Measurements from ENCODE around the gene CRADD.

Gene CRADD

DNA sequence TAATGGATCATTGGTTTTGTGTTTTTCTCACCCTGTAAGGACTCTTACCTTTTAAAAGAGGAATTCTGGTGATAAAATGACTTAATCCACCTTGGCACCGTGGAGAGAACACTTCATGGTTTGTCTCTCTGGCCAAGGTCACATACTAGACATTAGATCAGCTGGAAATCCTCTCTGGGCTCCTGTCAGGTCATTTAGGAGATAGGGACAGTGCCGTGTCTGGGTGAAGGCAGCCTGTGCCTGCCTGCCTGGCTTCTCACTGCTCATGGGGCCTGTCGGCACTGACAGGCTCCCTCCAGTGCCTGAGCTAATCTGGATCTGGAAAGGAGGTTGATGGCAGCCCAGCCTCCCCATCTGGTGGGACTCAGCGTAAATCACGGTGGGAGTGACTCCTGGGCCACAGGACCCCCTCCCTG is 5.7 kb downstream of the CRADD start:
- no peaks in the 10 kb centered on the region for H3K27me3 ChIP-seq (ENCODE audit: control insufficient read depth in 2 of 2, insufficient read depth in 2 of 2, low read length in 2 of 2)
- H3K4me1 ChIP-seq (ENCODE audit: control insufficient read depth in 2 of 2, insufficient read depth in 2 of 2, low read length in 2 of 2), result peaks cover 4 to 5% of the 10 kb centered on the region in 2 donors
- no peaks in the 10 kb centered on the region for H3K36me3 ChIP-seq (ENCODE audit: control insufficient read depth in 2 of 2, insufficient read depth in 2 of 2, low read length in 2 of 2)
- H3K27ac ChIP-seq (ENCODE audit: low read depth in 2 of 2, low read length in 2 of 2), result no peak overlapping the region
- H3K4me3 ChIP-seq (ENCODE audit: low read length in 2 of 2), result no peak overlapping the region
- H3K9me3 ChIP-seq (ENCODE audit: control insufficient read depth in 2 of 2, low read length in 2 of 2), result no peaks in the 10 kb centered on the region
- H3K9ac ChIP-seq (ENCODE audit: low read depth in 1 of 2, low read length in 2 of 2), result no peak overlapping the region

DNA sequence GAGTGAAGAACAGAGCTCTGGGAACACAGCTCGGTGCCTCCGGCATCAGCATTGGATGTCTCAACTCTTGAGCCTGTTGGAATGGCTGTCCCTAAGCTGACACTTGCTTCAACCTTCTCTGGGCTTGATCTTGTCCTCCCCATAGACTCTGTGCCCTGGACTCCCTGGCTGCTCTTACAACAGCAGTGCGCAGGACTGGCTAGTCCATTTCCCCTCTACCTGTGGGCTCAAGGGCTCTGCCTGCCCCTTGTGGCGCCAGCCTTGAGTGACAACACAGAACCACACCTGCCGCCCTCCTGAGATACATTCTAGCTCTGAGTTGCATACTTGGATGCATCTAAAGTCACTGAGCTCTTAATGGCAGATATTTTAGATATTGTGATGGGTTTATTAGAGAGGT is 6.2 kb downstream of the CRADD start:
- Histone ChIP-seq H3K4me3 (ENCODE audit: low read length in 2 of 2) (no peak overlapping the region), H3K36me3 (ENCODE audit: control insufficient read depth in 2 of 2, insufficient read depth in 2 of 2, low read length in 2 of 2) (no peaks in the 10 kb centered on the region), H3K4me1 (ENCODE audit: control insufficient read depth in 2 of 2, insufficient read depth in 2 of 2, low read length in 2 of 2) (peaks cover under 1 to 2% of the 10 kb centered on the region in 2 donors), H3K9ac (ENCODE audit: low read depth in 1 of 2, low read length in 2 of 2) (no peak overlapping the region), H3K27ac (ENCODE audit: low read depth in 2 of 2, low read length in 2 of 2) (no peak overlapping the region), H3K27me3 (ENCODE audit: control insufficient read depth in 2 of 2, insufficient read depth in 2 of 2, low read length in 2 of 2) (no peaks in the 10 kb centered on the region), H3K9me3 (ENCODE audit: control insufficient read depth in 2 of 2, low read length in 2 of 2) (no peaks in the 10 kb centered on the region)

DNA sequence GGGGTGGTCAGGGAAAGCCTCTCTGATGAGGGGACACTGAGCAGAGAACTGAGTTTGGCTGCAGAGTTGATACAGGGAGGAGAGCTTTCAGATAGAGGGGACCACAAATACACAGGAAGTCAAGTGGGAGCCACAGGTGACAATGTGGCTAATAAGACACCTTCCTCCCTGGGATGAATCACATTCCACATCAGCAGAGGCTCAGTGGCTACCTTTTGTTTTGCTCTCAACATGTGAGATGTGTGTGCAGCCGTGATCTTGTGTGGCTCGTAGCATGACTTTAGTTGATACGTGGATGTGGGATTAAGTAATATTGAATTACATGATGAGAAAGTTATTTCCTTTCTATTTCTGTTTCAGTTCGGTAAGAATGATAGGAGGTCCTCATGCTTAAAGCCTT is 7.5 kb downstream of the CRADD start:
- Histone ChIP-seq H3K4me1 (ENCODE audit: control insufficient read depth in 2 of 2, insufficient read depth in 2 of 2, low read length in 2 of 2) (peaks cover under 1 to 5% of the 10 kb centered on the region in 2 donors), H3K27ac (ENCODE audit: low read depth in 2 of 2, low read length in 2 of 2) (no peak overlapping the region), H3K27me3 (ENCODE audit: control insufficient read depth in 2 of 2, insufficient read depth in 2 of 2, low read length in 2 of 2) (no peaks in the 10 kb centered on the region), H3K9ac (ENCODE audit: low read depth in 1 of 2, low read length in 2 of 2) (no peak overlapping the region), H3K4me3 (ENCODE audit: low read length in 2 of 2) (no peak overlapping the region), H3K36me3 (ENCODE audit: control insufficient read depth in 2 of 2, insufficient read depth in 2 of 2, low read length in 2 of 2) (no peaks in the 10 kb centered on the region), H3K9me3 (ENCODE audit: control insufficient read depth in 2 of 2, low read length in 2 of 2) (no peaks in the 10 kb centered on the region)

DNA sequence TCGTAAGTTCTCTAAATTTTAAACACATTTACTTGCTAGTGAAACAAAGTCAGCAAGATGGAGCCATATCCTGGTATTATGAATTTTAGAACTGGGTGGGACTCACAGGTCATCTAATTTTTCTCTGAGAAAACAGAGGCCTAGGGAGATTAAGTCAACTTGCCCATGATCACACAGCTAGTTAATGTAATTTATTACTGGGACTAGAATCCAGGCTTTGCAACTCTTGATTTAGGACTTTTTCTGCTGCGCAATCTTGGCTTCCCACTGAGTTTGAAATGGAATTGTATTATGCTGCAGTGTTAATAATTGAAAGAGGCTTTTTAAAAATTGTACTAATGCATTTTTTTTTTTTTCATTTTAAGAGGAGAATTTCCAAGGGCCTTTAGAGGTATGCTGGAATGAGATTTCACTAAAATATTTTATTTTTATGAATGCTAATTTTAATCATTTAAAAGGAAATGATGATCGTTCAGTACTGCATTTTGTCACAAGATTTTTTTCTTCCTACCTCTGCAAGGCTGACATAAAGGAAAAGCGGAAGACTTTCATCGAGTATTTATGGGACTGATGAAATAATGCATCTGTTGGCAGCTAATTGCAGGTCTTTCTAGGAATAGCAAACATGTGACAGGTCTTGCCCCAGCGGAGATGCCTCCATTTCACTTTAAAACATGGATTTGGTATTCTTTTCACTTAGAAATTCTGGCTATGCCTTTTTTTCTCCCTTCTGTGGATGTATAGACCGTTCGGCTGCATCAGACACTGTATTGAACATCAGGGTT is 9.6 kb downstream of the CRADD start:
- Histone ChIP-seq H3K4me1 (ENCODE audit: control insufficient read depth in 2 of 2, insufficient read depth in 2 of 2, low read length in 2 of 2) (peaks cover 0 to 5% of the 10 kb centered on the region in 2 donors), H3K36me3 (ENCODE audit: control insufficient read depth in 2 of 2, insufficient read depth in 2 of 2, low read length in 2 of 2) (no peaks in the 10 kb centered on the region), H3K9ac (ENCODE audit: low read depth in 1 of 2, low read length in 2 of 2) (no peak overlapping the region), H3K27ac (ENCODE audit: low read depth in 2 of 2, low read length in 2 of 2) (no peak overlapping the region), H3K9me3 (ENCODE audit: control insufficient read depth in 2 of 2, low read length in 2 of 2) (no peaks in the 10 kb centered on the region), H3K27me3 (ENCODE audit: control insufficient read depth in 2 of 2, insufficient read depth in 2 of 2, low read length in 2 of 2) (no peaks in the 10 kb centered on the region), H3K4me3 (ENCODE audit: low read length in 2 of 2) (no peak overlapping the region)

DNA sequence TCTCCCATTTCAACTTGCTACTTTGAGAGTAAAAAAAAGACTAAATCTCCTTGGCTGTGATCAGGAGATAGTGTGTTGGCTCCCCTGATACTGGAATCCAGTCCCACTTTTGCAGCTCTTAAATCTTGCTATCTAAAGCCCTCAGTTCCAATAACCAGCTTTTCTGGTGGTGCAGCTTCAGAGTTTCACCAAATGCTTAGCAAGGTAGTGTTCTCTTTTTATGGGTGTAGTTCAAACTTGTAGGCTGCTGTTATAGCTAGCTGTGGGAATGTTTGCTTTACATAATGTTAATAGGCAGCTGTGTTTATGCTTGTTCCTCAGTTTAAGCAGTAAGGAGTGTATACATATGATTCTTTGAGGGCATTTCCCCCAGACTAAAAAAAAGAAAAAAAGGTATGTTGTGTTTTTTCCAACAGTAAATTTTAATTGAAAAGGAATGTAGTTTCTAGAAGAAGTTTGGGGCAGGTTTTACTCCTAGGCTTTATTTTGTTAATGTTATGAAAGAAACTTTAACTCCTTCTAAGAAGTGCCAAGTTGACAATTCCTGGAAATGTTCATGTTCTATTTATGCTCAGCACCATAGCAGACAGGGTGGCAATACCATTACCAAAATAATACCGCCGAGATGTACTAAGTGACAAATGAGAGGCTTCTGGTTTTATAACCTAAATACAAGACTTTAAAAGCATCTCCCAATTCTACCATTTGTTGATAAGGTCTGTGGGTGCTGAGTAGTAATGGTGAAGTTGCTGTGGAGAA is 12.1 kb downstream of the CRADD start:
- Histone ChIP-seq H3K9me3 (ENCODE audit: control insufficient read depth in 2 of 2, low read length in 2 of 2) (no peaks in the 10 kb centered on the region), H3K27me3 (ENCODE audit: control insufficient read depth in 2 of 2, insufficient read depth in 2 of 2, low read length in 2 of 2) (no peaks in the 10 kb centered on the region), H3K9ac (ENCODE audit: low read depth in 1 of 2, low read length in 2 of 2) (no peak overlapping the region), H3K4me3 (ENCODE audit: low read length in 2 of 2) (no peak overlapping the region), H3K27ac (ENCODE audit: low read depth in 2 of 2, low read length in 2 of 2) (no peak overlapping the region), H3K36me3 (ENCODE audit: control insufficient read depth in 2 of 2, insufficient read depth in 2 of 2, low read length in 2 of 2) (no peaks in the 10 kb centered on the region), H3K4me1 (ENCODE audit: control insufficient read depth in 2 of 2, insufficient read depth in 2 of 2, low read length in 2 of 2) (peaks cover 0 to 5% of the 10 kb centered on the region in 2 donors)

DNA sequence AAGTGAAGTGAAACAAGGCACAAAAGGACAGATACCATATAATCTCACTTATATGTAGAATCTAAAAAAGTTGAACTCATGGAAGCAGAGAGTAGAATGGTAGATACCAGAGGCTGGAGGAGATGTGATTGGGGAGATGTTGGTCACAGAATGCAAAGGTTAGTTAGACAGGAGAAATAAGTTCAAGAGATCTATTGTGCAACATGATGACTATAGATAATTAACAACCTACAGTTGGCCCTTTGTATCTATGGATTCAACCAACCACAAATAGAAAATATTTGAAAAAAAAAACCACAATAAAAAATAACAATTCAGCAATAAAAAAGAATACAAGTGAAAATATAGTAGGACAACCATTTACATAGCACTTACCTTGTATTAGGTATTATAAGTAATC is 19.3 kb downstream of the CRADD start:
- no peaks in the 10 kb centered on the region for H3K27me3 ChIP-seq (ENCODE audit: control insufficient read depth in 2 of 2, insufficient read depth in 2 of 2, low read length in 2 of 2)
- H3K4me1 ChIP-seq (ENCODE audit: control insufficient read depth in 2 of 2, insufficient read depth in 2 of 2, low read length in 2 of 2), result no peaks in the 10 kb centered on the region
- H3K9me3 ChIP-seq (ENCODE audit: control insufficient read depth in 2 of 2, low read length in 2 of 2), result no peaks in the 10 kb centered on the region
- H3K36me3 ChIP-seq (ENCODE audit: control insufficient read depth in 2 of 2, insufficient read depth in 2 of 2, low read length in 2 of 2), result no peaks in the 10 kb centered on the region
- no peak overlapping the region for H3K9ac ChIP-seq (ENCODE audit: low read depth in 1 of 2, low read length in 2 of 2)
- H3K27ac ChIP-seq (ENCODE audit: low read depth in 2 of 2, low read length in 2 of 2), result no peak overlapping the region
- H3K4me3 ChIP-seq (ENCODE audit: low read length in 2 of 2), result no peak overlapping the region

DNA sequence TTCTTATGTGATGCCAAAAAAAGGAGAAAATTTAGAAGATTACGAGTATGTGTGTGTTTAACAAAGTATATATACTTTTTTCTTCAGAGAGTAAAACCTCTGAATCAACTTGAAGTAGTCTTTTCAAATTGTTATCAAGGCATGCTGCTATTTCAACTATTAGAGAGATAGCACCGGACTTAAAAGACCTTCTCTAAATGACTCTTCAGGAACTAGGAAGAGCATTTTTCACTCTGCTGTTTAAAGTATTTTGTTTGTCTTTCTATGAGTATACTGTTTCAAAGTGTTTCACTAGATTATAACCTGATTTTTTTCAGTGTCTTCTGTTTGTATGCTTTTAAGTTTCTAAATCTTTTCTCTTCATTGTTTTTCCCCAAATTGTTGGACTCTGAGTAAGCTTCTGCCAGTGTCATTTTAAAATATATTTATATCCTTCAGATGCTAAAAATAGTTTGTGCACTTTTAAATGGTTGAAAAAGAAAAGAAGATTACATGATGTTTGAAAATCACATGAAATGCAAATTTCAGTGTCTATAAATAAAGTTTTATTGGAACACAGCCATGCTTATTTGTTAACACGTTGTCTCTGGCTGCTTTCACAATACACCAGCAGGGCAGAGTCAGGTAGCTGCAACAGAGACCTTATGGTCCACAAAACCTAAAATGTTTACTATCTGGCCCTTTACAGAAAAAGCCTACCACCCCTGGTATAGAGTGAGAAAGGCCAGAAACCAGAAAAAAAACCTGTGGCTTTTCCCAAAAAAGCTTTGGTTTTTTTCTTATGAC is 21.3 kb downstream of the CRADD start:
- Histone ChIP-seq H3K9me3 (ENCODE audit: control insufficient read depth in 2 of 2, low read length in 2 of 2) (no peaks in the 10 kb centered on the region), H3K27me3 (ENCODE audit: control insufficient read depth in 2 of 2, insufficient read depth in 2 of 2, low read length in 2 of 2) (no peaks in the 10 kb centered on the region), H3K36me3 (ENCODE audit: control insufficient read depth in 2 of 2, insufficient read depth in 2 of 2, low read length in 2 of 2) (no peaks in the 10 kb centered on the region), H3K9ac (ENCODE audit: low read depth in 1 of 2, low read length in 2 of 2) (no peak overlapping the region), H3K27ac (ENCODE audit: low read depth in 2 of 2, low read length in 2 of 2) (no peak overlapping the region), H3K4me3 (ENCODE audit: low read length in 2 of 2) (no peak overlapping the region), H3K4me1 (ENCODE audit: control insufficient read depth in 2 of 2, insufficient read depth in 2 of 2, low read length in 2 of 2) (no peaks in the 10 kb centered on the region)

DNA sequence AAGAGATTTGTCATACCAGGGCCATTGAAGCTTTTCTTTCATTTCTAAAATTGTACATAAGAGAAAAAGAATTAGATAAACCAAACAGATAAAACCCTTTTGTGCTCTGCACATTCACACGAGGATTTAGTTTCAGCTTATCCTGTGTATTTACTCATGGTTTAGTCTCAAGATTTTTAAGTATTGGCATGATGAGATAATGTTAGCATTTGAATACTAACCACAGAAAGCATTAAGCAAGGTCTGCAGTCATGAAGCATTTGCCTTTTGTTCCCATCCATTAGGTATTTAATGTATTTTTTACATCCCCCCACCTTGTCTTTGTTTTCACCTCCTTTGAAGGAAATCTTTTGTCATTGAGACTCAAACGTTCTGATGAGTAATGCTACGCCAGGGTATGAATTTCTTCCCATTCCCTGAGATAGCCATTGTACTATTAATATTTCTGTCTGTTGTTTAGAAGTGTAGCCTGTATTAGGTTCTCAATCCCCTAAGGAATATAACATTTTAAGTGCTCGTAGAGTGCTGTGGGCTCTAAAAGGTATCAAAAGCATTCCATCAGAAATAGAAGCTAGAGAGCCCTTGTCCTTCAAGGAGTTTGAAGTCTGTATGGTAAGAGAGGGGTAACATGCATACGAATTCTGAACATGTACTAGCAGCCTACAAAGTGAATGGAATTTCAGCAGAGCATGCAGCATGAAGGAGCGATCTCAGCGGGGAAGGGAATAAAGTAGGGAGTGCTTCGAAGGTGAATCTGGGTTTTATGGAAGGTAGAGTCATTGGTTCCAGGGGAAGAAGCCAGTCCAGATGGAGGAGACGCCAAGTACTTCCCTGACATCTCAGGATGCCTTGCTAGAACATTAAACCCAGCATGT is 22.3 kb downstream of the CRADD start:
- Histone ChIP-seq H3K9ac (ENCODE audit: low read depth in 1 of 2, low read length in 2 of 2) (no peak overlapping the region), H3K4me3 (ENCODE audit: low read length in 2 of 2) (no peak overlapping the region), H3K36me3 (ENCODE audit: control insufficient read depth in 2 of 2, insufficient read depth in 2 of 2, low read length in 2 of 2) (no peaks in the 10 kb centered on the region), H3K27ac (ENCODE audit: low read depth in 2 of 2, low read length in 2 of 2) (no peak overlapping the region), H3K27me3 (ENCODE audit: control insufficient read depth in 2 of 2, insufficient read depth in 2 of 2, low read length in 2 of 2) (no peaks in the 10 kb centered on the region), H3K4me1 (ENCODE audit: control insufficient read depth in 2 of 2, insufficient read depth in 2 of 2, low read length in 2 of 2) (no peaks in the 10 kb centered on the region), H3K9me3 (ENCODE audit: control insufficient read depth in 2 of 2, low read length in 2 of 2) (no peaks in the 10 kb centered on the region)

DNA sequence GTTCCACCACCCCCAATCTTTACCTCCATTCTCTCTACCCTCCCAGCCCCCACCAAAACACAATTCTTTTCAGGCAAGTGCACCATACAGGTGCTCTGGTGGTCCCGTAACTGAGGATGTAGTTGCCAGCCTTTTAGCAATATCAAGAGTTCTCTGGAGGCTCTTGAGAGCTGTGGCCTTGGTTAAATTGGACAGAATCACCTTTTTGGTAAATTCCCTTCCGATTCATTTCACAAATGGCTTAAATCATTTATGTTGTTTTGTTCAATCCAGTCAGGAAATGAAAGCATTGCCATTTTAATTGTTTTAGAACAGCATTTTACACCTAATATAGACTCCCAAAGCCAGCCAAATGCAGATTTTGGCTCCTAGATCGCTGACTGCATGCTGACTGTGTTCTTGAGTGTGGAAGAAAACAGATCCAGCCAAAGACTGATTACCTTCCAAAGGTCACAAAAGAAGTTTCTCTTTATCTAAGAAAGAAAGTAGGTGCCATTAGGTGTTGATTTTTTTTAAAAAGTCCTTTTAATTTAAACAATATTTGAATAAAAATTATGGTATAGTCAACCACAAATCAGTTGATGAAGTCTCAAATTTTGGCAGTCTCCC is 25.6 kb downstream of the CRADD start:
- Histone ChIP-seq H3K4me3 (ENCODE audit: low read length in 2 of 2) (no peak overlapping the region), H3K36me3 (ENCODE audit: control insufficient read depth in 2 of 2, insufficient read depth in 2 of 2, low read length in 2 of 2) (no peaks in the 10 kb centered on the region), H3K27ac (ENCODE audit: low read depth in 2 of 2, low read length in 2 of 2) (no peak overlapping the region), H3K27me3 (ENCODE audit: control insufficient read depth in 2 of 2, insufficient read depth in 2 of 2, low read length in 2 of 2) (no peaks in the 10 kb centered on the region), H3K4me1 (ENCODE audit: control insufficient read depth in 2 of 2, insufficient read depth in 2 of 2, low read length in 2 of 2) (no peaks in the 10 kb centered on the region), H3K9ac (ENCODE audit: low read depth in 1 of 2, low read length in 2 of 2) (no peak overlapping the region), H3K9me3 (ENCODE audit: control insufficient read depth in 2 of 2, low read length in 2 of 2) (no peaks in the 10 kb centered on the region)

All from mucosa of rectum (tissue), 2 donors.